Amniotic stem cell (primary cell): ENCODE results near the gene TMEM179B.
"Not testable (repeated sequence)": the region's sequence is repeated elsewhere in the genome, so short reads cannot be mapped to it uniquely, and the experiment has no call there.

Experiments
- DNase-seq: peaks from one replicate; lab custom pipeline; 2025; lab: John Stamatoyannopoulos, UW

TMEM179B gene

GRCh38 chr11:62789576-62789975, 2.4 kb downstream of the TMEM179B start:
- no peak for DNase-seq

GRCh38 chr11:62791501-62792201, 4.4 kb downstream of the TMEM179B start, which contains the start of gene TMEM223:
Gene TMEM223 (minus strand): TSS chr11:62792006. CDS start chr11:62791994, 12 bp downstream.
- peak; percentile 60 for DNase-seq

- no peak for DNase-seq
These were observed 5.0 kb downstream of the TMEM179B start for GRCh38 chr11:62792202-62792575.

GRCh38 chr11:62794201-62794775, 7.1 kb downstream of the TMEM179B start:
- DNase-seq = no peak

GRCh38 chr11:62796281-62796680, 9.1 kb downstream of the TMEM179B start:
- DNase-seq = no peak

- no peak for DNase-seq
These were observed 12.3 kb downstream of the TMEM179B start for GRCh38 chr11:62799486-62799885.

GRCh38 chr11:62801071-62801470, 13.9 kb downstream of the TMEM179B start:
- no peak for DNase-seq

- DNase-seq = no peak
These were observed 17.3 kb downstream of the TMEM179B start for GRCh38 chr11:62804310-62805075.

- peak; percentile 77 for DNase-seq
These were observed 18.1 kb downstream of the TMEM179B start, which contains the start of gene NXF1 for GRCh38 chr11:62805076-62805892. Gene NXF1 (minus strand): TSS chr11:62805440. CDS start chr11:62805356, 84 bp downstream.

GRCh38 chr11:62805961-62806441, 18.8 kb downstream of the TMEM179B start:
- DNase-seq = no peak

- DNase-seq = no peak
These were observed 19.5 kb downstream of the TMEM179B start for GRCh38 chr11:62806611-62807121.

GRCh38 chr11:62810748-62811147, 23.5 kb downstream of the TMEM179B start:
- DNase-seq = no peak

- DNase-seq = no peak
These were observed 24.5 kb downstream of the TMEM179B start for GRCh38 chr11:62811659-62812058.

GRCh38 chr11:62816557-62816956, 29.4 kb downstream of the TMEM179B start:
- DNase-seq = no peak

GRCh38 chr11:62817129-62817528, 29.9 kb downstream of the TMEM179B start:
- no peak for DNase-seq

GRCh38 chr11:62823677-62824076, 36.5 kb downstream of the TMEM179B start:
- DNase-seq = no peak

- DNase-seq = not testable (repeated sequence)
These were observed 40.9 kb downstream of the TMEM179B start for GRCh38 chr11:62828130-62828529.

- no peak for DNase-seq
These were observed 43.8 kb downstream of the TMEM179B start for GRCh38 chr11:62830904-62831519.

GRCh38 chr11:62831520-62832335, 44.5 kb downstream of the TMEM179B start, which contains the start of gene STX5:
Gene STX5 (minus strand): TSS chr11:62832051. CDS start chr11:62831243, 808 bp downstream.
- DNase-seq = peak; percentile 95
